ENCODE data around the gene TYW5. TPM values are rescaled to one million over a fixed set of nuclear protein-coding genes. Genes with fewer than 3 reads are reported as not detected.

The TYW5 gene
- total RNA-seq = 5.9 and 6.8 TPM in 2 replicates

GRCh38 chr2:199955339-199956061 lies at the start of gene TYW5, which contains the start of gene MAIP1:
TSS of gene TYW5 (minus strand) at chr2:199955491. CDS start at chr2:199955470, 21 bp downstream.
TSS of gene MAIP1 (plus strand) at chr2:199955582. CDS start at chr2:199955799, 217 bp downstream.

GRCh38 chr2:199911052-199911876 lies 44.0 kb downstream of the TYW5 start, which contains the start of gene C2orf69:
TSS of gene C2orf69 (plus strand) at chr2:199911293. CDS start at chr2:199911439, 146 bp downstream.

Small RNA genes lying within 50 kb of the gene (small RNA-seq; reads per million reads assigned to genes)
- not detected for gene RN7SL717P

Other genes starting within 250 kb of the TYW5 start
- gene FTCDNL1, start 104.3 kb downstream of the TYW5 start, total RNA-seq = 1.8 and 2.2 TPM in 2 replicates
- gene C2orf69, start 44.2 kb downstream of the TYW5 start, total RNA-seq = 20.9 and 27.4 TPM in 2 replicates
- 24.3 and 26.0 TPM in 2 replicates for gene MAIP1, start 91 bp upstream of the TYW5 start, total RNA-seq